Ishikawa (cell line): Measurements from ENCODE around the gene USP2.

Experiments
- CEBPB ChIP-seq: IDR thresholded peaks from 2 replicates; pipeline ENCODE4 v1.6.1; 2012
- CREB1 ChIP-seq: IDR thresholded peaks from 2 replicates; pipeline ENCODE4 v1.6.1; 2012; ENCODE audit warnings: low read depth
- EP300 ChIP-seq: IDR thresholded peaks from 2 replicates; pipeline ENCODE4 v1.6.1; 2012; ENCODE audit warnings: borderline replicate concordance
- FOXM1 ChIP-seq: IDR thresholded peaks from 2 replicates; pipeline ENCODE4 v1.6.1; 2012; ENCODE audit warnings: low read depth, borderline replicate concordance
- MAX ChIP-seq: IDR thresholded peaks from 2 replicates; pipeline ENCODE4 v1.6.1; 2012
- NFIC ChIP-seq: IDR thresholded peaks from 2 replicates; pipeline ENCODE4 v1.6.1; 2012
- RAD21 ChIP-seq: IDR thresholded peaks from 2 replicates; pipeline ENCODE4 v1.6.1; 2012; ENCODE audit warnings: low read depth
- REST ChIP-seq: IDR thresholded peaks from 2 replicates; pipeline ENCODE4 v1.6.1; 2012; ENCODE audit warnings: low read depth, mild to moderate bottlenecking
- TAF1 ChIP-seq: IDR thresholded peaks from 2 replicates; pipeline ENCODE4 v1.6.1; 2012; ENCODE audit warnings: low read depth, mild to moderate bottlenecking
- TCF12 ChIP-seq: IDR thresholded peaks from 2 replicates; pipeline ENCODE4 v1.6.1; 2012; ENCODE audit warnings: low read depth
- TEAD4 ChIP-seq: IDR thresholded peaks from 2 replicates; pipeline ENCODE4 v1.6.1; 2012
- USF1 ChIP-seq: IDR thresholded peaks from 2 replicates; pipeline ENCODE4 v1.6.1; 2012
- YY1 ChIP-seq: IDR thresholded peaks from 2 replicates; pipeline ENCODE4 v1.6.1; 2012; ENCODE audit warnings: low read depth
- ZBTB7A ChIP-seq: IDR thresholded peaks from 2 replicates; pipeline ENCODE4 v1.6.1; 2012; ENCODE audit warnings: low read depth

USP2 gene

GRCh38 chr11:119421351-119421750, 39.9 kb upstream of the USP2 start:
- TF ChIP-seq YY1 (no peak), REST (no peak), TEAD4 (no peak), NFIC (no peak), CEBPB (no peak), EP300 (no peak)

GRCh38 chr11:119420631-119421030, 39.1 kb upstream of the USP2 start:
- TF ChIP-seq ZBTB7A (peak; percentile 19; the same call in 1 of the 2 replicates), TCF12 (no peak), YY1 (no peak), EP300 (no peak), CREB1 (no peak)

- TF ChIP-seq MAX: peak; percentile 100
- peak; percentile 85 for TF ChIP-seq EP300
- TF ChIP-seq USF1: peak; percentile 85
- TF ChIP-seq TAF1: no peak
- peak; percentile 93 for TF ChIP-seq TEAD4
- TF ChIP-seq RAD21: peak; percentile 18; the same call in 1 of the 2 replicates
- TF ChIP-seq TCF12: peak; percentile 81
- TF ChIP-seq FOXM1: peak; percentile 66; the same call in 1 of the 2 replicates
- peak; percentile 66 for TF ChIP-seq YY1
- no peak for TF ChIP-seq CEBPB
- TF ChIP-seq CREB1: no peak
- TF ChIP-seq REST: no peak
- TF ChIP-seq NFIC: peak; percentile 91
- TF ChIP-seq ZBTB7A: peak; percentile 90; the same call in 1 of the 2 replicates
These were observed 38.5 kb upstream of the USP2 start for GRCh38 chr11:119419834-119420492.

GRCh38 chr11:119419246-119419645, 37.8 kb upstream of the USP2 start:
- TF ChIP-seq MAX: no peak
- TF ChIP-seq CEBPB: no peak
- no peak for TF ChIP-seq NFIC

GRCh38 chr11:119418759-119419158, 37.3 kb upstream of the USP2 start:
- TF ChIP-seq TEAD4 (no peak), EP300 (no peak), YY1 (no peak), REST (no peak), MAX (no peak), FOXM1 (no peak), RAD21 (no peak), USF1 (no peak)
